DOHH2 (cell line): ENCODE results near the gene SNX5.

Experiments used
- H3F3A ChIP-seq: fragments of 200-600 bp; sonication (generic), shearing (Covaris generic); 2 replicates; pipeline ENCODE4 v1.6.0; 2016; ENCODE audit warnings: antibody characterized with exemption, mild to moderate bottlenecking; ENCODE audit not compliant: control insufficient read depth, insufficient read depth
- H3K27ac ChIP-seq: fragments of 200-600 bp; sonication (generic); 2 replicates; pipeline ENCODE4 v1.5.1; 2014; ENCODE audit warnings: low read depth, mild to moderate bottlenecking, low read length, moderate library complexity
- H3K27me3 ChIP-seq: fragments of 200-600 bp; sonication (generic); 2 replicates; pipeline ENCODE4 v1.6.1; 2014; ENCODE audit warnings: mild to moderate bottlenecking, low read length, mixed read lengths; ENCODE audit not compliant: control insufficient read depth
- H3K36me3 ChIP-seq: fragments of 200-600 bp; sonication (generic); 2 replicates; pipeline ENCODE4 v1.6.1; 2014; ENCODE audit warnings: mild to moderate bottlenecking, low read length, moderate library complexity, mixed read lengths; ENCODE audit not compliant: control insufficient read depth
- H3K4me1 ChIP-seq: fragments of 200-600 bp; sonication (generic); 2 replicates; pipeline ENCODE4 v1.6.1; 2014; ENCODE audit warnings: mild to moderate bottlenecking, low read length, mixed read lengths; ENCODE audit not compliant: control insufficient read depth
- H3K4me2 ChIP-seq: fragments of 200-600 bp; sonication (generic); 2 replicates; pipeline ENCODE4 v1.6.0; 2014; ENCODE audit warnings: mild to moderate bottlenecking, low read length, moderate library complexity
- H3K4me3 ChIP-seq: fragments of 200-600 bp; sonication (generic); 2 replicates; pipeline ENCODE4 v1.5.1; 2014; ENCODE audit warnings: mild to moderate bottlenecking, low read length, mixed read lengths
- H3K79me2 ChIP-seq: fragments of 200-600 bp; sonication (generic); 2 replicates; pipeline ENCODE4 v1.6.1; 2014; ENCODE audit warnings: mild to moderate bottlenecking, low read length, mixed read lengths; ENCODE audit not compliant: control insufficient read depth
- H3K9me2 ChIP-seq: fragments of 200-600 bp; sonication (generic); replicated peaks from 2 replicates; pipeline ENCODE4 v1.6.1; 2014; ENCODE audit warnings: mild to moderate bottlenecking, low read length, mixed read lengths; ENCODE audit not compliant: control insufficient read depth
- H3K9me3 ChIP-seq: fragments of 200-600 bp; sonication (generic); 2 replicates; pipeline ENCODE4 v1.6.1; 2014; ENCODE audit warnings: antibody characterized with exemption, low read length, mixed read lengths; ENCODE audit not compliant: control insufficient read depth, insufficient read depth
- H4K20me1 ChIP-seq: fragments of 200-600 bp; sonication (generic); 2 replicates; pipeline ENCODE4 v1.6.0; 2014; ENCODE audit warnings: low read depth, mild to moderate bottlenecking, antibody characterized with exemption, low read length, moderate library complexity; ENCODE audit not compliant: control insufficient read depth, insufficient read depth
- EZH2phosphoT487 ChIP-seq: fragments of 200-600 bp; sonication (generic); IDR thresholded peaks from 2 replicates; pipeline ENCODE4 v1.6.1; 2017; ENCODE audit warnings: borderline replicate concordance, mild to moderate bottlenecking, antibody characterized with exemption, low read length, moderate library complexity, mixed read lengths
- TF ChIP-seq, protein P1 (sequence below): fragments of 200-600 bp; sonication (generic); IDR thresholded peaks from one replicate; pipeline ENCODE4 v1.5.1; 2014; ENCODE audit warnings: antibody characterized with exemption, mild to moderate bottlenecking, low read depth, low read length; ENCODE audit not compliant: poor library complexity, severe bottlenecking

Gene SNX5

GRCh38 chr20:17925940-17926300 lies 42.7 kb downstream of the SNX5 start:
- H3K36me3 ChIP-seq: no peaks in the 10 kb centered on the region
- no peaks in the 10 kb centered on the region for H4K20me1 ChIP-seq
- no peaks in the 10 kb centered on the region for H3K79me2 ChIP-seq
- TF ChIP-seq, protein P1, sequence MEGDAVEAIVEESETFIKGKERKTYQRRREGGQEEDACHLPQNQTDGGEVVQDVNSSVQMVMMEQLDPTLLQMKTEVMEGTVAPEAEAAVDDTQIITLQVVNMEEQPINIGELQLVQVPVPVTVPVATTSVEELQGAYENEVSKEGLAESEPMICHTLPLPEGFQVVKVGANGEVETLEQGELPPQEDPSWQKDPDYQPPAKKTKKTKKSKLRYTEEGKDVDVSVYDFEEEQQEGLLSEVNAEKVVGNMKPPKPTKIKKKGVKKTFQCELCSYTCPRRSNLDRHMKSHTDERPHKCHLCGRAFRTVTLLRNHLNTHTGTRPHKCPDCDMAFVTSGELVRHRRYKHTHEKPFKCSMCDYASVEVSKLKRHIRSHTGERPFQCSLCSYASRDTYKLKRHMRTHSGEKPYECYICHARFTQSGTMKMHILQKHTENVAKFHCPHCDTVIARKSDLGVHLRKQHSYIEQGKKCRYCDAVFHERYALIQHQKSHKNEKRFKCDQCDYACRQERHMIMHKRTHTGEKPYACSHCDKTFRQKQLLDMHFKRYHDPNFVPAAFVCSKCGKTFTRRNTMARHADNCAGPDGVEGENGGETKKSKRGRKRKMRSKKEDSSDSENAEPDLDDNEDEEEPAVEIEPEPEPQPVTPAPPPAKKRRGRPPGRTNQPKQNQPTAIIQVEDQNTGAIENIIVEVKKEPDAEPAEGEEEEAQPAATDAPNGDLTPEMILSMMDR: no peak
- no peak for TF ChIP-seq EZH2phosphoT487
- H3K4me2 ChIP-seq: no peak overlapping the region; the same call in 1 of the 2 replicates
- H3K4me1 ChIP-seq: peaks cover 24% of the 10 kb centered on the region
- no peak overlapping the region for H3K4me3 ChIP-seq
- H3K27ac ChIP-seq: no peak overlapping the region
- no peaks in the 10 kb centered on the region for H3F3A ChIP-seq
- H3K27me3 ChIP-seq: peaks cover 3% of the 10 kb centered on the region; the same call in 1 of the 2 replicates
- H3K9me2 ChIP-seq: no peaks in the 10 kb centered on the region
- no peaks in the 10 kb centered on the region for H3K9me3 ChIP-seq

DNA sequence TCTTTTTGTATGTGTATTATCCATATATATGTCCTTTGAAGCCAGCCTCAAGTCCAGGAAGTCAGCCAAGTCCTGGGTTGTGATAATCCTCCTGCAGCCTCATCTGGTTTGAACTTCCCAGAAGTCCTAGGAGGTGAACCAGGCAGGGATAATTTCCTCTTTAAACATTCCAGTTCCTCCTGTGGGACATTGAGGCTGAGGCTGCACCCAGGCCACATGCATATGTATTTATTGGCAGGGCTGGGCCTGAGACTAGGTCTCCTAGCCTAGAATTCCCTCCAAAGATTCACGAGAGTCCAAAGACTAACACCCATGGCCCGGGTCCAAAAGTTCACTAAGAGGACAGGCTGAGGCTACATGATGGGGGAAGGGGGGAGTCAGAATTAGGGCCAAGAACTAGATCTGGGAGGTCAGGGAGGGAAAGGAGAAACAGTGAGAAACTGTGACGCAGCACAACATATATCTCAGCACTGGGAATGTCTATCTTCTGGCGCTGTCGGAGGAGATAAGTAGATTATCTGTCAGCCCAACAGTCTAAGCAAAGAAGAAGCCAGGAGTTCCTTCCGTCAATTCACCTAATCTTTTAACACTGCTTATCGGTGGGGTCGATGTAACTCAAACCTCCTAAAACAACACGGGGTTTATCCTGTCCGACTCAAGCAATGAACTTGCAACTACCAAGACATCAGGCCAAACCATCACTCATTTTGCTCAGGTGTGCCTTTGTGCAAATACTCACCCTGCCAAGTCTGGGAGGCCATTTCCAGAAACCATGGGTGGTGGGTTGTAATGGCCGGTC lies 43.3 kb downstream of the SNX5 start:
- Histone ChIP-seq H3K9me3 (no peaks in the 10 kb centered on the region), H3K4me2 (no peak overlapping the region), H3K9me2 (no peaks in the 10 kb centered on the region), H3K79me2 (no peaks in the 10 kb centered on the region), H3K27me3 (peaks cover 3% of the 10 kb centered on the region; the same call in 1 of the 2 replicates), H3K27ac (no peak overlapping the region), H3K4me3 (no peak overlapping the region), H3F3A (no peaks in the 10 kb centered on the region), H3K36me3 (no peaks in the 10 kb centered on the region), H3K4me1 (peaks cover 24% of the 10 kb centered on the region), H4K20me1 (no peaks in the 10 kb centered on the region)
- no peak for TF ChIP-seq EZH2phosphoT487
- TF ChIP-seq, protein P1: no peak

DNA sequence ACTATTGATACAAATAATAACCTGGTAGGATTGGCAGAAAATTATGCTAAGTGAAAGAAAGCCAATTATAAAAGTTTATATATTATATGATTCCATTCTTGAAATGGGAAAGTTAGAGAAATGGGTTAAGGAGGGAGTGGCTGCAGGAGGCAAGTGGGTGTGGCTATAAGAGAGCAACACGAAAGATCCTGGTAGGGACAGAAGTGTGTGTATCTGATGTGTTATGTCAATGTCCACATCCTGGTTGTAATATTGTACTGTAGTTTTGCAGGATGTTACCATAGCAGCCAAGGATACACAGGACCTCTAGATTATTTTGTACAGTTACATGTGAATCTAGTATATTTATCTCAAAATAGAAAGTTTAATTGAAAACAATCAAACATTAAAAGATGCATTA lies 46.8 kb downstream of the SNX5 start:
- no peaks in the 10 kb centered on the region for H3K79me2 ChIP-seq
- TF ChIP-seq, protein P1: no peak
- TF ChIP-seq EZH2phosphoT487: no peak
- no peaks in the 10 kb centered on the region for H3K9me2 ChIP-seq
- peaks cover 15% of the 10 kb centered on the region for H3K4me1 ChIP-seq
- peaks cover 5% of the 10 kb centered on the region; the same call in 1 of the 2 replicates for H3F3A ChIP-seq
- H4K20me1 ChIP-seq: no peaks in the 10 kb centered on the region
- no peak overlapping the region for H3K27ac ChIP-seq
- peaks cover 3% of the 10 kb centered on the region; the same call in 1 of the 2 replicates for H3K27me3 ChIP-seq
- H3K4me2 ChIP-seq: no peak overlapping the region
- no peaks in the 10 kb centered on the region for H3K36me3 ChIP-seq
- no peaks in the 10 kb centered on the region for H3K9me3 ChIP-seq
- H3K4me3 ChIP-seq: no peak overlapping the region
